Smooth muscle cell (in vitro differentiated cells): ENCODE data around the gene TUBB2B. TPM values are rescaled to one million over a fixed set of nuclear protein-coding genes. Genes with fewer than 3 reads are reported as not detected.

ENCODE experiments used
- DNase-seq: peaks from one replicate; lab custom pipeline; 2025; ENCODE audit not compliant: unreplicated experiment; lab: John Stamatoyannopoulos, UW
- H2AFZ ChIP-seq: fragments of 200-600 bp; sonication (generic); 2 replicates; pipeline ENCODE4 v1.6.0; 2016; ENCODE audit warnings: antibody characterized with exemption, low read depth, mild to moderate bottlenecking
- H3F3A ChIP-seq: fragments of 200-600 bp; sonication (generic); 2 replicates; pipeline ENCODE4 v1.6.0; 2017; ENCODE audit warnings: antibody characterized with exemption, low read depth
- H3K27ac ChIP-seq: fragments of 200-600 bp; sonication (generic); 2 replicates; pipeline ENCODE4 v1.5.1; 2016; ENCODE audit warnings: low read depth, mild to moderate bottlenecking
- H3K27me3 ChIP-seq: fragments of 200-600 bp; sonication (generic); 2 replicates; pipeline ENCODE4 v1.6.1; 2016; ENCODE audit warnings: low read depth, mild to moderate bottlenecking
- H3K36me3 ChIP-seq: fragments of 200-600 bp; sonication (generic); 2 replicates; pipeline ENCODE4 v1.5.1; 2016; ENCODE audit warnings: low read depth
- H3K4me1 ChIP-seq: fragments of 200-600 bp; sonication (generic); 2 replicates; pipeline ENCODE4 v1.5.1; 2016; ENCODE audit warnings: low read depth
- H3K4me2 ChIP-seq: fragments of 200-600 bp; sonication (generic); 2 replicates; pipeline ENCODE4 v1.6.0; 2016; ENCODE audit warnings: mild to moderate bottlenecking
- H3K4me3 ChIP-seq: fragments of 200-600 bp; sonication (generic); 2 replicates; pipeline ENCODE4 v1.5.1; 2016; ENCODE audit warnings: mild to moderate bottlenecking
- H3K79me2 ChIP-seq: fragments of 200-600 bp; sonication (generic); 2 replicates; pipeline ENCODE4 v1.6.0; 2016; ENCODE audit warnings: low read depth, mild to moderate bottlenecking
- H3K9ac ChIP-seq: fragments of 200-600 bp; sonication (generic); 2 replicates; pipeline ENCODE4 v1.6.0; 2016; ENCODE audit warnings: low read depth
- H3K9me3 ChIP-seq: fragments of 200-600 bp; sonication (generic); replicated peaks from 2 replicates; pipeline ENCODE4 v1.5.1; 2016; ENCODE audit warnings: low read depth
- H4K20me1 ChIP-seq: fragments of 200-600 bp; sonication (generic); 2 replicates; pipeline ENCODE4 v1.6.0; 2016; ENCODE audit warnings: low read depth
- CTCF ChIP-seq: fragments of 200-600 bp; sonication (generic); IDR thresholded peaks from 2 replicates; pipeline ENCODE4 v1.5.1; 2017; ENCODE audit warnings: borderline replicate concordance, mild to moderate bottlenecking, antibody characterized with exemption; ENCODE audit not compliant: insufficient read depth, poor library complexity, severe bottlenecking
- WGBS: methylation state at CpG from one replicate; pipeline ENCODE4 v1.1.7; 2016; ENCODE audit warnings: low lambda C conversion rate; 5-methylcytosine and 5-hydroxymethylcytosine counted together
- polyA plus RNA-seq: library from polyadenylated mRNA; unstranded; fragments of >200 nt; fragmentation: Nextera tagmentation; extraction: Ambion mirVana; gene quantifications from 2 replicates; pipeline ENCODE4 v1.2.1, GENCODE V29; 2016
- total RNA-seq: library from RNA; depleted of rRNA; stranded (reverse); fragments of >200 nt; gene quantifications from 2 replicates; pipeline ENCODE4 v1.2.3, GENCODE V29; 2014

The TUBB2B gene
- total and polyA plus RNA-seq, 2 experiments from 2014 or later = 22.7 to 62.1 TPM

GRCh38 chr6:3252861-3253596 lies 25.6 kb upstream of the TUBB2B start:
- 96% methylated on average over 22 of the region's 22 CpGs for WGBS
- H3K9ac ChIP-seq = no peak overlapping the region
- H3K4me3 ChIP-seq = no peak overlapping the region

GRCh38 chr6:3252369-3252768 lies 24.9 kb upstream of the TUBB2B start:
- no peak for TF ChIP-seq CTCF
- no peak overlapping the region for H3K9ac ChIP-seq
- H3K79me2 ChIP-seq = no peaks in the 10 kb centered on the region
- H3K4me1 ChIP-seq = peaks cover 38% of the 10 kb centered on the region
- DNase-seq = no peak
- no peaks in the 10 kb centered on the region for H3K27me3 ChIP-seq
- no peak overlapping the region for H3K4me2 ChIP-seq
- 71% methylated on average over 10 of the region's 10 CpGs for WGBS
- no peaks in the 10 kb centered on the region for H3K36me3 ChIP-seq
- H3K27ac ChIP-seq = peak overlapping the region; percentile 60
- H3F3A ChIP-seq = peaks cover 2% of the 10 kb centered on the region
- H4K20me1 ChIP-seq = no peaks in the 10 kb centered on the region
- no peak overlapping the region for H3K4me3 ChIP-seq
- no peak overlapping the region for H2AFZ ChIP-seq
- H3K9me3 ChIP-seq = no peaks in the 10 kb centered on the region

More at GRCh38 chr6:3252861-3253596, 25.6 kb upstream of the TUBB2B start:
- H3K36me3 ChIP-seq = no peaks in the 10 kb centered on the region
- no peaks in the 10 kb centered on the region for H4K20me1 ChIP-seq
- H3K79me2 ChIP-seq = no peaks in the 10 kb centered on the region
- no peaks in the 10 kb centered on the region for H3K27me3 ChIP-seq
- no peak for TF ChIP-seq CTCF
- H2AFZ ChIP-seq = no peak overlapping the region
- peak overlapping the region; percentile 60 for H3K27ac ChIP-seq
- H3F3A ChIP-seq = no peaks in the 10 kb centered on the region
- peaks cover 32% of the 10 kb centered on the region for H3K4me1 ChIP-seq
- H3K9me3 ChIP-seq = no peaks in the 10 kb centered on the region
- H3K4me2 ChIP-seq = no peak overlapping the region
- no peak for DNase-seq

GRCh38 chr6:3251462-3252314 lies 24.2 kb upstream of the TUBB2B start:
- no peaks in the 10 kb centered on the region for H4K20me1 ChIP-seq
- H3K9ac ChIP-seq = no peak overlapping the region
- no peaks in the 10 kb centered on the region for H3K9me3 ChIP-seq
- H3K79me2 ChIP-seq = no peaks in the 10 kb centered on the region
- TF ChIP-seq CTCF = peak; percentile 96
- peak overlapping the region; percentile 54 for H2AFZ ChIP-seq
- no peak overlapping the region for H3K27ac ChIP-seq
- no peaks in the 10 kb centered on the region for H3K27me3 ChIP-seq
- 34% methylated on average over 20 of the region's 20 CpGs for WGBS
- peak overlapping the region; percentile 62 for H3K4me2 ChIP-seq
- no peaks in the 10 kb centered on the region for H3K36me3 ChIP-seq
- DNase-seq = peak; percentile 42
- no peak overlapping the region for H3K4me3 ChIP-seq
- peaks cover 40% of the 10 kb centered on the region for H3K4me1 ChIP-seq
- peaks cover 9% of the 10 kb centered on the region for H3F3A ChIP-seq
